HEK293T (cell line): ENCODE data around the gene ZPBP2.

Source experiments
- CTCF ChIA-PET: fragments of 350-600 bp; formaldehyde crosslinking; extraction: SDS; loops from one replicate; lab custom pipeline; 2021; ENCODE audit warnings: antibody characterized with exemption, inconsistent platforms; lab: Yijun Ruan, JAX
- POLR2A ChIA-PET: fragments of 350-600 bp; formaldehyde crosslinking; extraction: SDS; loops from one replicate; lab custom pipeline; 2020; ENCODE audit warnings: antibody characterized with exemption, inconsistent platforms; lab: Yijun Ruan, JAX
- DNase-seq: peaks from one replicate; pipeline ENCODE4 v3.0.0; 2012; ENCODE audit warnings: mixed read lengths; ENCODE audit errors: extremely low spot score
- ARNT ChIP-seq: fragments of 450-650 bp; IDR thresholded peaks from 2 replicates; pipeline ENCODE4 v1.6.1; 2017; ENCODE audit warnings: mild to moderate bottlenecking
- BHLHE40 ChIP-seq: fragments of 450-650 bp; IDR thresholded peaks from 2 replicates; pipeline ENCODE4 v1.6.1; 2016; ENCODE audit warnings: mild to moderate bottlenecking, moderate library complexity, borderline replicate concordance
- CTBP1 ChIP-seq: fragments of 450-650 bp; IDR thresholded peaks from 2 replicates; pipeline ENCODE4 v1.6.1; 2016; ENCODE audit warnings: borderline replicate concordance
- ELF4 ChIP-seq: fragments of 450-650 bp; IDR thresholded peaks from 2 replicates; pipeline ENCODE4 v1.6.1; 2017; ENCODE audit warnings: antibody characterized with exemption
- FOXA1 ChIP-seq: fragments of 450-650 bp; IDR thresholded peaks from 2 replicates; pipeline ENCODE4 v1.6.1; 2016; ENCODE audit warnings: mild to moderate bottlenecking
- FOXK2 ChIP-seq: fragments of 450-650 bp; IDR thresholded peaks from 2 replicates; pipeline ENCODE4 v1.6.1; 2016; ENCODE audit warnings: mild to moderate bottlenecking
- FOXM1 ChIP-seq: fragments of 450-650 bp; IDR thresholded peaks from 2 replicates; pipeline ENCODE4 v1.6.1; 2017; ENCODE audit warnings: mild to moderate bottlenecking, borderline replicate concordance
- HDGF ChIP-seq: fragments of 450-650 bp; IDR thresholded peaks from 2 replicates; pipeline ENCODE4 v1.6.1; 2017; ENCODE audit warnings: antibody characterized with exemption, borderline replicate concordance
- L3MBTL2 ChIP-seq: fragments of 450-650 bp; conservative IDR thresholded peaks from 2 replicates; pipeline ENCODE4 v1.6.1; 2016; ENCODE audit warnings: mild to moderate bottlenecking
- LEF1 ChIP-seq: fragments of 450-650 bp; IDR thresholded peaks from 2 replicates; pipeline ENCODE4 v1.6.1; 2017; ENCODE audit warnings: mild to moderate bottlenecking, borderline replicate concordance
- NFRKB ChIP-seq: fragments of 450-650 bp; IDR thresholded peaks from 2 replicates; pipeline ENCODE4 v1.6.1; 2016; ENCODE audit warnings: mild to moderate bottlenecking, moderate library complexity
- SP1 ChIP-seq: fragments of 450-650 bp; IDR thresholded peaks from 2 replicates; pipeline ENCODE4 v1.6.1; 2017
- SUZ12 ChIP-seq: fragments of 450-650 bp; IDR thresholded peaks from 2 replicates; pipeline ENCODE4 v1.6.1; 2016; ENCODE audit warnings: mild to moderate bottlenecking
- TARDBP ChIP-seq: fragments of 450-650 bp; IDR thresholded peaks from 2 replicates; pipeline ENCODE4 v1.6.1; 2016
- ZNF384 ChIP-seq: fragments of 450-650 bp; IDR thresholded peaks from 2 replicates; pipeline ENCODE4 v1.6.1; 2016
- TF ChIP-seq, protein P1 (sequence below): fragments of 450-650 bp; IDR thresholded peaks from 2 replicates; pipeline ENCODE4 v1.6.1; 2016

Gene ZPBP2

GRCh38 chr17:39826334-39826733 lies 41.7 kb upstream of the ZPBP2 start:
- CTCF ChIA-PET, result no interaction called here
- POLR2A ChIA-PET, result no interaction called here
- no peak for TF ChIP-seq LEF1
- no peak for TF ChIP-seq NFRKB
- no peak for TF ChIP-seq CTBP1
- no peak for TF ChIP-seq ELF4
- no peak for TF ChIP-seq SUZ12
- no peak for TF ChIP-seq L3MBTL2
- no peak for TF ChIP-seq BHLHE40
- TF ChIP-seq FOXA1, result no peak
- TF ChIP-seq HDGF, result no peak
- TF ChIP-seq FOXM1, result no peak
- no peak for TF ChIP-seq ARNT
- no peak for TF ChIP-seq TARDBP
- TF ChIP-seq SP1, result no peak

DNA sequence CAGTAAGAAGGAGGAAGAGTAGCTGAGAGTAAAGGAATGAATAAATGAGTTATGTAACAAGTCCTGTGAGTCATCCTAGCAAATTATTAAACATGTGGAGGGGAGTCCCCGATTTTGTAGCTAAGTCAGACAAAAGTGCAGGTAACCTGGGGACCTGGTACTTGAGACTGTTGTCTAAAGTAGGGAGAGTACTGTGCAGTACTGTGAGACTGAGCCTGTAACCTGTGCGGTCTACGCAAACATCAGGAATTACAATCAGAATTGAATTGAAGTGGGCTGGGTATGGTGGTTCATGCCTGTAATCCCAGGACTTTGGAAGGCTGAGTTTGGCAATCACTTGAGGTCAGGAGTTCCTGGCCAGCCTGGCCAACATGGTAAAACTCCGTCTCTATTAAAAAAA lies 39.6 kb upstream of the ZPBP2 start:
- TF ChIP-seq ZNF384 (no peak), ELF4 (no peak), CTBP1 (no peak), L3MBTL2 (no peak), ARNT (no peak), HDGF (no peak), SP1 (no peak), LEF1 (no peak), TARDBP (no peak), FOXM1 (no peak), SUZ12 (no peak)
- no peak for DNase-seq
- ChIA-PET POLR2A (interaction anchor here (1.3 kb wide), 1 partner anchor 12 kb away, joined by 3 read pairs; no protein-coding TSS in a partner anchor), CTCF (no interaction called here)

More at GRCh38 chr17:39826334-39826733, 41.7 kb upstream of the ZPBP2 start:
- DNase-seq, result no peak

GRCh38 chr17:39831588-39831987 lies 36.4 kb upstream of the ZPBP2 start:
- ChIA-PET CTCF (no interaction called here), POLR2A (no interaction called here)
- TF ChIP-seq CTBP1 (no peak), ZNF384 (no peak), TARDBP (no peak), FOXK2 (no peak), SUZ12 (no peak), FOXM1 (no peak), NFRKB (no peak), FOXA1 (no peak), LEF1 (no peak), L3MBTL2 (no peak)
- TF ChIP-seq, protein P1, sequence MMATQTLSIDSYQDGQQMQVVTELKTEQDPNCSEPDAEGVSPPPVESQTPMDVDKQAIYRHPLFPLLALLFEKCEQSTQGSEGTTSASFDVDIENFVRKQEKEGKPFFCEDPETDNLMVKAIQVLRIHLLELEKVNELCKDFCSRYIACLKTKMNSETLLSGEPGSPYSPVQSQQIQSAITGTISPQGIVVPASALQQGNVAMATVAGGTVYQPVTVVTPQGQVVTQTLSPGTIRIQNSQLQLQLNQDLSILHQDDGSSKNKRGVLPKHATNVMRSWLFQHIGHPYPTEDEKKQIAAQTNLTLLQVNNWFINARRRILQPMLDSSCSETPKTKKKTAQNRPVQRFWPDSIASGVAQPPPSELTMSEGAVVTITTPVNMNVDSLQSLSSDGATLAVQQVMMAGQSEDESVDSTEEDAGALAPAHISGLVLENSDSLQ, result no peak
- DNase-seq, result no peak

DNA sequence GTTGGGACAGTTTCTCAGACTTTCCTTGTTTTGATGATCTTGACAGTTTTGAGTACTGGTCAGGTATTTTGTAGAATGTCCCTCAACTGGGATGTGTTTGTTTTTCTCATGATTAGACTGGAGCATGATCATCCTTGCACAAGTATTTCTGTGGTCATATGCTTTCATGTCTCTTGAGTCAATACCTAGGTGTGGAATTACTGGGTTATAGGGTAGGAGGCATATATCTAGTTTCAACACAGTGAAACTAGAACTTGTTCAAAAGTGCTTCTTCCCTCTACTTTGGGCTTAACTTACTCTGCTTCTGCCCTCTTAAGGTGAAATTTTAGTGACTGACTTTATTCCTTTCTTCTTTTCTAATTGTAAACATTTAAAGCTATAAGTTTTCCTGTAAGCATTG lies 34.0 kb upstream of the ZPBP2 start:
- DNase-seq, result no peak
- POLR2A ChIA-PET, result no interaction called here
- CTCF ChIA-PET, result no interaction called here
- TF ChIP-seq LEF1, result no peak
- no peak for TF ChIP-seq ARNT
- no peak for TF ChIP-seq BHLHE40
- TF ChIP-seq SP1, result no peak
- no peak for TF ChIP-seq ZNF384
- TF ChIP-seq L3MBTL2, result no peak
- TF ChIP-seq SUZ12, result no peak
- no peak for TF ChIP-seq FOXK2
- no peak for TF ChIP-seq ELF4
- no peak for TF ChIP-seq CTBP1
- TF ChIP-seq NFRKB, result no peak
- TF ChIP-seq TARDBP, result no peak
- no peak for TF ChIP-seq FOXM1
- TF ChIP-seq FOXA1, result no peak
- TF ChIP-seq, protein P1, result no peak
- no peak for TF ChIP-seq HDGF

- no peak for DNase-seq
- POLR2A ChIA-PET, result interaction anchor here (0.6 kb wide), 1 partner anchor 81 kb away, joined by 3 read pairs; no protein-coding TSS in a partner anchor
- TF ChIP-seq LEF1, result no peak
- TF ChIP-seq NFRKB, result no peak
- TF ChIP-seq ARNT, result no peak
- no peak for TF ChIP-seq FOXM1
- TF ChIP-seq ELF4, result no peak
- CTCF ChIA-PET, result interaction anchor here (0.6 to 1.1 kb wide), 3 partner anchors 8 to 124 kb away, joined by 3 to 4 read pairs (median 4); no protein-coding TSS in a partner anchor
These were observed 32.8 kb upstream of the ZPBP2 start for GRCh38 chr17:39835038-39835786.

DNA sequence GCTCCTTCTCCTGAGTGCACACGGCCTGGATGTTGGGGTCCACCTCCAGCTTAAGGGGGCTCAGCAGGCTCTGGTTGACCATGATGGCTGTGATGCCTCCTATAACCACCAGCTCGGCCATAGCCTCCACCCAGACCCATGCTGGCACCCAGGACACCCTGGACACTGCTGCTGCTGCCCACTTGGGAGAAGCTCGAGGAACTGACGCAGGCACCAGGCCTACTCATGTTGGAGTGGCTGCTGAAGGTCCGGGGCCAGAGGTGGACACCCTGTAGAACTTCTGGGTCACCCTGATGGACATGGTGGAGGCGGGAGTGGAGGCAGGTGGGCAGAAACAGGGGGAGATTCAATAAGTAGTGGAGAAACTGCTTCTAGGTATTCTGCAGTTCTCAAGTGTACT lies 31.9 kb upstream of the ZPBP2 start:
- POLR2A ChIA-PET, result interaction anchor here (0.6 kb wide), 1 partner anchor 82 kb away, joined by 3 read pairs; no protein-coding TSS in a partner anchor
- TF ChIP-seq ZNF384 (no peak), ARNT (no peak), ELF4 (no peak), FOXA1 (no peak), NFRKB (no peak), FOXM1 (no peak), SUZ12 (no peak), SP1 (no peak), TARDBP (no peak), HDGF (no peak), FOXK2 (no peak), BHLHE40 (no peak), LEF1 (no peak), L3MBTL2 (no peak), CTBP1 (no peak)
- TF ChIP-seq, protein P1, result no peak
- DNase-seq, result no peak

More for the DNA sequence above, 31.9 kb upstream of the ZPBP2 start:
- CTCF ChIA-PET, result interaction anchor here (1.1 kb wide), 1 partner anchor 123 kb away, joined by 4 read pairs; no protein-coding TSS in a partner anchor
